Cardiac septum (tissue), 1 donor: ENCODE data around the gene ATRAID. TPM values are rescaled to one million over a fixed set of nuclear protein-coding genes. Genes with fewer than 3 reads are reported as not detected.
"Not testable (repeated sequence)": the region's sequence is repeated elsewhere in the genome, so short reads cannot be mapped to it uniquely, and the experiment has no call there.

ENCODE experiments used
- DNase-seq: peaks from one replicate; pipeline ENCODE4 v3.0.0-alpha.2; 2020; ENCODE audit warnings: low spot score
- intact Hi-C: fragments of 100-400 bp; cut with DNase I; formaldehyde crosslinking; loops from one replicate; pipeline ENCODE4 v1.14.0; 2022
- long read RNA-seq: library from polyadenylated mRNA; unstranded; transcript quantifications from one replicate; pipeline ENCODE4 v2.0.0, GENCODE V29; 2021
- total RNA-seq: library from RNA; stranded (reverse); fragmentation: NEBNext Ultra II Directional; extraction: Animal tissue kit (Norgen Biotek cat#: 25700); gene quantifications from one replicate; pipeline ENCODE4 v1.2.1, GENCODE V29; 2021
- donor health status: DM: no; HTN: no; CAD: no.

ATRAID gene, protein sequence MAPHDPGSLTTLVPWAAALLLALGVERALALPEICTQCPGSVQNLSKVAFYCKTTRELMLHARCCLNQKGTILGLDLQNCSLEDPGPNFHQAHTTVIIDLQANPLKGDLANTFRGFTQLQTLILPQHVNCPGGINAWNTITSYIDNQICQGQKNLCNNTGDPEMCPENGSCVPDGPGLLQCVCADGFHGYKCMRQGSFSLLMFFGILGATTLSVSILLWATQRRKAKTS
- total RNA-seq: 131 TPM
- long read RNA-seq, transcript ATRAID-201 (7 exons, 1,240 nt): major isoform, 103 of 159 reads
- long read RNA-seq, transcript ATRAID-202 (7 exons, 1,059 nt): minor isoform, 49 of 159 reads
- long read RNA-seq, partial matches to known transcripts: 4 of 159 reads
- long read RNA-seq, other reads (novel, unspliced or antisense): 3 of 159 reads

DNA sequence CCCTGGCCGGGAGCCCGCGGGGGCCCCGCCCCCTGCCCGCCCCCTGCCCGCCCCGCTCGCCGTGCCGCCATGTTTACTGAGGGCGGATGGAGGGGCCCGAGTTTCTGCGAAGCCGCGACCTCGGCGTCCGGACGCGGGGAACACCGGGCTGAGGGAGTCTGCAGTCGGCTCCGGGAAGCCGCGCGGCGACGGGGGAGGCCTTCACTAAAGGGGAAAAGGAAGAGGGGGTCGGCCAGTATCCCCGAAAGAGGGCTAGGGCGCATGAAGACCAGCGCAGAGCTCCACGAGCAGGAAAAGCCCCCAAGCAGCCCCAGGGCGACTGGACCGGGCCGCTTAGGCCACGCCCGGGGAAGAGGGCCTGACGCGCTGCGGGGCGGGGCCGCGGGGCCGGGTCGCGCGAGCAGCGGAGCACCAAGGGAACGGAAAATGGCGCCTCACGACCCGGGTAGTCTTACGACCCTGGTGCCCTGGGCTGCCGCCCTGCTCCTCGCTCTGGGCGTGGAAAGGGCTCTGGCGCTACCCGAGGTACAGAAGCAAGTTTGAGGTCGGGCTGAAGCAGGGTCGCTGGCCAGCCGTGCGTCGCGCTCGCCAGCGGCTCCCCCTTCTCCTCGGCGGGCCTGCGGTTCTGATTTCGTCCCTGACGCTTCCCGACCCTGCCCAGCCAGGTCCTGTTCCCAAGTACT lies at the start of gene ATRAID, which contains the start of gene SLC5A6:
Gene ATRAID (plus strand): TSS at position 99 of the 683 bp plus-strand sequence. CDS start 328 bp downstream, at position 427.
Gene SLC5A6 (minus strand): TSS at position 326 of the 683 bp plus-strand sequence. CDS start 4,618 bp downstream, outside the sequence.
- peak; percentile 95 for DNase-seq
- intact Hi-C loops: loop anchor here (2.0 to 5.0 kb wide), 3 partner anchors 77 to 159 kb away; partner anchors contain the start of genes EIF2B4, PREB and SNX17

DNA sequence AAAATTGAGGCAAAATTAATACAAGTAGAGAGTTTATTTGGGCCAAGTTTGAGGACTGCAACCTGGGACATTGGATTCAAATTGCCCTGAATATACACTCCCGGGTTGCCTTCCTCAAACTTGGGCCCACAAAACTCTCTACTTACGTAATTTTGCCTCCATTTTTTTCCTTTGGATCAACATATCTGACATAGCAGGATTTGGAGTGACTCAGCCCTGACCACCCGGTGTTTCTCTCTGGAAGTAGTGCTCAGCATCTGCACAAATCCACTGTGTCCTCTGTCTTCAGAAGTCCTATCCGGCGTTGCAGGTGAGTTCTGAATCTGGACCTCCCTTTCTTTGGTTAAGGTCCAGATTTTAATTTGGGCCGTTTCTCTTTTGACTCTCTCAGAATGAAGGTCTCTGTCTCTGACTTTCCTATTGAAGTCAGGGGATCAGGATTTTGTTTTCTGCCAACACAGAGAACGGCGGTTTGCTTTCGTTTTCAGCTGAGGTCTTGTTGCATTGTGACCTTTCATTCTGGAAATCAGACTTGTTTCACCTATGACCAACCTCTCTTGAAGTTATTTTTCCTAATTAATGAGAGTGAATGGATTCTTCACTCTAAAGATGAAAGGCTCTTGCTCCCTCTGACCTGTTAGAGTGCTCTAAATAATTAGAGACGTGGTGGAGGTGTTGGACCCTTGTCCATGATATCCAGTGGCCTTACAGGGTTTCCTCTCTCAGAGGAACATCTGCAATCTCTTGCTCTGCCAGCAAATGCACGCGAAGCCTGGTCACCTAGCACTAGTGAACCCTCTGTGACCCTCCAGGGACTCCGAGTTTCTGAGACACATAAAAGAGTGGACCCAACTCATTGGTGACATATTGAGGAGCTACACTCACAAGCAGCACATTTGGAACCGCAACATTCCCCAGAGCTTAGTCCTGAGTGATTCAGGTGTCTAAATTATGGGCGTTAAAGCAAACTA lies 49.4 kb upstream of the ATRAID start:
- intact Hi-C loops: no loop called here
- no peak for DNase-seq

- DNase-seq: no peak
- intact Hi-C loops: no loop called here
Observed at GRCh38 chr2:27164960-27165763, 46.7 kb upstream of the ATRAID start.

DNA sequence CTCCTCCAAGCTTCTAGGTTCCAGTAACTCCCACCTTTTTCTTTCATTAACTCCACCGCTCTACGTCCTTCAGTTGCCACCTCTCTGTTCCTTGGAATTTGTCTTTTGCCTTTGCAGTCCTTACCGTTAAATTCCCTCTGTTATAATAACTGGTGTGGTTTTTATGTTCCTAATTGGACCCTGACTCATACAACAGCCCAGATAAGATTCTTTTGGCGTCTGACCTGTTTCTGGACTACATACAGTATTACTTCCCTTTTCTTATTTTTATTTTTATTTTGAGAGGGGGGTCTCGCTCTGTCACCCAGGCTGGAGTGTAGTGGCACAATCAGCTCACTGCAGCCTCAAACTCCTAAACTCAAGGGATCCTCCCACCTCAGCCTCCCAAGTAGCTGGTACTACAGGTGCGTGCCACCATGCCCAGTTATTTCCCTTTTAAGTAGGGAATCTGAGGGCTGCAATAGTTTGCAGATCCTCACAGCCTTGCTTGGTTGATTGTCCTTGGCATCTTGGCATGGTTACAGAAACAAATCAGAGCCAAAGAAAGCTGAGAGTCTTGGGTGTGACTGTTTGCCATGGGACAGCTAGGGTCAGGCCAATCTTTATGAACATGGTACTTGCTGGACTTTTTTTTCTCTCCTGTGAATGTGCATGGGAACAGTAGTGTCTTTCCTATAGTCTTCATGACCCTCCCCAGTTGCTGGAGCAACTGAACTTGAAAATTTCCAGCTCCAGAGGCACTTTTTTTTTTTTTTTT lies 41.1 kb upstream of the ATRAID start:
- intact Hi-C loops: no loop called here
- DNase-seq: peak; percentile 26

- intact Hi-C loops: no loop called here
- no peak for DNase-seq
Observed at GRCh38 chr2:27171351-27171848, 40.4 kb upstream of the ATRAID start.

DNA sequence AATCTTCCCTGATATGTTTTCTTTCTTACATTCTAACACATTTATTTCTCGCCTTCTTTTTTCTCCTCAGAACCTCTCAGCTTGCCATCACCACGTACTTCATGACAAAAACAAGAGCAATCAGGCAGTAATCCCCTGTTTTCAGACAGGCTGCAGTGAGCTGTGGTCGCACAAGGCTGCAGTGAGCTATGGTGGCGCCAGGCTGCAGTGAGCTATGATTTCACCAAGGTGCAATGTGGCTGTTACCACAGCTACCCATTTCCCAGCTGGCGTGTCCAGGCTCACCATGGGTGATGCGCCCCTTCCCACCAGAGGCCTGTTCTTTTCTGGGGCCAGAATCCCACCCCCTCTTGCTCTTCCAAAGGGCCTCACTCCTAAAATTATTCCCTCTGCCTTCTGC lies 37.2 kb upstream of the ATRAID start:
- no peak for DNase-seq
- intact Hi-C loops: no loop called here

GRCh38 chr2:27175330-27175729 lies 36.5 kb upstream of the ATRAID start:
- intact Hi-C loops: no loop called here
- no peak for DNase-seq

- DNase-seq, intact Hi-C loops: not testable (repeated sequence)
Observed at GRCh38 chr2:27175781-27176180, 36.1 kb upstream of the ATRAID start.

DNA sequence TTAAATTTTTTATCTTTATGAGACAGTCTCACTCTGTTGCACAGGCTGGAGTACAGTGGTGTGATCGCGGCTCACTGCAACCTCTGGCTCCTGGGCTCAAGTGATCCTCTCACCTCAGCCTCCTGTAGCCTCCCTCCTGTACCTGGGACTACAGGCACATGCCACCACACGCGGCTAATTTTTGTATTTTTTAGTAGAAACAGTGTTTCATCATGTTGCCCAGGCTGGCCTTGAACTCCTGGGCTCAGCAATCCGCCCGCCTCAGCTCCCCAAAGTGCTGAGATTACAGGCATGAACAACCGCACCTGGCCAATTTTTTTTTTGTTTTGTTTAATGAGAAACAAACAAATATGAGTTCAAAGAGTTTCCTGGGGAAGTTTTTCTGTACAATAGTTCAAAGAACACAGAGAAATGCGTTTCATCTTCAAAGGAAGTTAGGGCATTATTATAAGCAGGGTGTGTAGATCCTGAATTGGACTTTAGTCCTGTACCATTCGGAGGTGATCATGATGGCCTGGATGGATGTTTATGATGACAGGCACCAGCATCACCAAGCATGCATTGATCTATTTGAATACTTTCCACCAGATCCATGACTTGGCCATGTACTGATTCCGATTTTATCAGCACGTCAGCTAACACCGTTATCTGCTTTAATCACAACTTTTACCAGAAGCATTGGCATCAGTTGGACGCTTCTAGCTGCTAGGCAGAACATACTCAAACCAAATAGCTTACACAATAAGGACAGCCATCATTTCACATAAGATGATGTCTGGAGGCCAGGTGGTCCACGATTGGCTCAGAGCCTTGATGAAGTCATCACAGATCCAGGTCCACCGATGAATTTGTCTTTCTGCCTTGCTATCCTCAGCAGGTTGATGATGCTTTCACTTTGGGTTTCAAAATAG lies 34.1 kb upstream of the ATRAID start:
- no peak for DNase-seq
- intact Hi-C loops: no loop called here

- no peak for DNase-seq
- intact Hi-C loops: no loop called here
Observed at GRCh38 chr2:27178469-27178868, 33.4 kb upstream of the ATRAID start.

GRCh38 chr2:27179344-27180000 lies 32.4 kb upstream of the ATRAID start:
- intact Hi-C loops: no loop called here
- no peak for DNase-seq

DNA sequence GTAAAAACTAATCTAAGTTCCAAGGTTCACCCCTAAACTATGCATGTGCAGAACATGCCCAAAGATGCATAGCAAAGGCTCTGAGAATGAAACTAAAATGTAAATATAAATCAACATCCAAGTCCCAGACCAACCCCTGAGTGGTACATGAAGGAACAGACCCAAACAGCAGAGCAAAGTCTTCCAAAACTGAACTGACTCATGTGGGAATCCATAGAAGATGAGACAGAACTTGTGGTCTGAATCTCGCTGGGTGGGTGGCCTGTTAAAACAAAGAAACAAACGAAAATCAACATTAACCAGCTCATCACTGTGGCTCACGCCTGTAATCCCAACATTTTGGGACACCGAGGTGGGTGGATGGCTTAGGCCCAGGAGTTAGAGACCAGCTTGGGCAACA lies 29.5 kb upstream of the ATRAID start:
- intact Hi-C loops: no loop called here
- DNase-seq: no peak

DNA sequence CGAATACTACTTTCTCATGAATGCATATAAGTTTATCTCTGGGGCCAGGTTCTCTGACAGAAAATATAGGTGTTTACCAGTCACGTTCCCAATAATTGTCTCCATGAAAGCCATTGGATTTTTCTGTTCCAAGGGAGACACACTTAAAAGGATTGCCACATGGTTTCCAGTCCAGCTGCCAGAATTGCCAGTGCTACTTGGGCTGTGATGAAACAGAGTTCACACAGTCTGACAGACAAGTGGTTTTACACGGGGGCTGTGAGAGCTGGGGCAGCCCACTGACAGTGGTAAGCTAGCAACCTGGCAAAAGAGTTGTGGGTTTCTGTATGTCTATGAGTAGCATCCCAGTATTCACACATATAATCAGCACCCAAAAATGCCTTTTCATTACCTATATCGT lies 27.7 kb upstream of the ATRAID start:
- intact Hi-C loops: no loop called here
- no peak for DNase-seq

- intact Hi-C loops: no loop called here
Observed at GRCh38 chr2:27185331-27186026, 26.4 kb upstream of the ATRAID start.

GRCh38 chr2:27186613-27187345 lies 25.1 kb upstream of the ATRAID start:
- intact Hi-C loops: no loop called here
- no peak for DNase-seq

More at GRCh38 chr2:27185331-27186026, 26.4 kb upstream of the ATRAID start:
- DNase-seq: no peak
